Embryonic facial prominence (tissue), 1 donor: Measurements from ENCODE around the gene NSFL1C.
"Not testable (repeated sequence)": the region's sequence is repeated elsewhere in the genome, so short reads cannot be mapped to it uniquely, and the experiment has no call there.

ENCODE experiments used
- DNase-seq: peaks from one replicate; pipeline ENCODE4 v3.0.0-alpha.2; 2016; ENCODE audit errors: extremely low spot score

Gene NSFL1C

DNA sequence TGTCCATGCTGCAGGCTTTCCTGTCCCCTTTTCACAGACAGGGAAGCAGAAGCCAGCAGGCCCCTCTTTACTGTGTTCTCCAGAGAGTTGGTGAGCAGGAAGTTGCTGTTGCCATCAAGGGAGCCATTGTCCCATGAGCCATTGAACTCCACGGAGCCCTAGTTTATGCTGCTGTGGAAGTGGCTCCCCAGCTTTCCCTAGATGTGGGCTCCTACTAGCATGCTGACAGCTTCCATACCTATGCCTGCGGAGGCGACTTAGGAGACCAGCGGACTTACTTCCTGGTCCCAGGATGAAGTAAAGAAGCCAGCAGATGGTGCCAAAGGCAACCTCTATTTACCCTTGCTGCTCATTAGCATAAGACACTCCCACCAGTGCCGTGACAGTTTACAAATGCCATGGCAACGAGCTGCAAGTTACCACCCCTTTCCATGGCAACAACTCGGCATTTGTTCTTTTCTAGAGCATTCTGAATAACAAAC lies 43.0 kb downstream of the NSFL1C start:
- peak; percentile 8 for DNase-seq

DNA sequence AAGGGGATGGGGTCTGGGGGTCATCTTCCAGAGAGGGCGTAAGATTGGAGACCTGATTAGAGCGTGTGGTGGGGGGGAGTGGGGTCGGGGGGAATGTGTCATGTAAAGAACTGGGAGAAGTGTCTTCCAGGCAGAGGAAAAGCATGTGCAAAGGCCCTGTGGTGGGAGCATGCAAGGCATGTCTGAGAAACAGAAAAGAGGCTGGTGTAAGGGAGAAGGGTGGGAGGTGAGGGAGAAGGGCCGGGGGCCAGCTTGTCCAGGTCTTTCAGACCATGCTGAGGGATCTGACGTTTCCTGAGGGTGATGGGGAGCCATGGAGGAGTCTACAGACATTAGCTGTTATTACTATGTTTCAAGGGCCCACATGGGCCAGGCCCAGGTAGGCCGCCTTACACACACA lies 43.4 kb downstream of the NSFL1C start:
- no peak for DNase-seq

DNA sequence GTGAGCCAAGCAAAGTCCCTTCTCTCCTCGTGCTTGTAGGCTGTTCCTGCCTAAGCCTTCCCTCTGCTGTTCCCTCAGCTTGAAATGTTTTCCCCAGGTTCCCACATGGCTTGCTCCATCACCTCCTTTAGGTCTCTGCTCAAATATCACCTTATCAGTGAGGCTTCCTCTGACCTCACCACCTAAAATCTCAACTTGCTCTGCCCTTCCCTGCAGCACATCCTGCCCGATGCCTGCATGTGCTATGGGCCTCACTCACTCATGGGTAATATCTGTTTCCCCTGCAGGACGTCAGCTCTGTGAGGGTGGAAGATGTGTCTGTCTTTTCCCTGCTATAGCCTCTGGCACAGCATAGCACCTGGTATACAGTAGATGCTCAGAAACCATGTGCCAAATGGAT lies 43.9 kb downstream of the NSFL1C start:
- DNase-seq, result no peak

DNA sequence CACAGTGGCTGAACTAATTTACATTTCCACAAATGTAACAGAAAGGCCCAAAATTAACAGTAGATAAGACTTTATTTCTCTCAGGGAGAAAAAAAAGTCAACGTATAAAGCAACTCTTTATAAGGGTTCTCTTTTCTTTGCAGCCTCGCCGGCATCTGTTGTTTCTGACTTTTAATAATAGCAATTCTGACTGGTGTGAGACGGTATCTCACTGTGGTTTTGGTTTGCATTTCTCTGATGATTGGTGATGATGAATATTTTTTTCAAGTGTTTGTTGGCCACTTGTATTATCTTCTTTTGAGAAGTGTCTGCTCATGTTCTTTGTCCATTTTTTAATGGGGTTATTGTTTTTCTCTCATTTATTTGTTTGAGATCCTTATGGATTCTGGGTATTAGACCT lies 46.6 kb downstream of the NSFL1C start:
- DNase-seq, result no peak

DNA sequence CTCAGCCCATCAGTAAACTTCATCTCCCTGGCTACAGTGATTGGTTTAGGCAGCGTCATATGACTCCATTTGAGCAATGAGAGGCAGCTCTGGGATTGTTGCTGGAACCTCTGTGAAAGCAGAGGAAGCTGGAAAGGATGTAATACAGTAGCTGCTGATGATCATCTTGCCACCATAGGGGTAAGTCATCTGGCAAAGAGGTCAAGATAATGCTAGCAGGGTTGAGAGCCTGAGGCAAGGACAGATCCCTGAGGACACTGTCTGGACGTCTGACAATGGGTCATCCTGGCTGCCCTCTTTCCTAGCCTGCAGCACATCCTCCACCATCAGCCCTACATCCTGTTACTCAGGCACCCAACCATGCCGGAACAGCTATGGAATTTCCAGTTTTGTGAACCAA lies 48.3 kb downstream of the NSFL1C start:
- no peak for DNase-seq

DNA sequence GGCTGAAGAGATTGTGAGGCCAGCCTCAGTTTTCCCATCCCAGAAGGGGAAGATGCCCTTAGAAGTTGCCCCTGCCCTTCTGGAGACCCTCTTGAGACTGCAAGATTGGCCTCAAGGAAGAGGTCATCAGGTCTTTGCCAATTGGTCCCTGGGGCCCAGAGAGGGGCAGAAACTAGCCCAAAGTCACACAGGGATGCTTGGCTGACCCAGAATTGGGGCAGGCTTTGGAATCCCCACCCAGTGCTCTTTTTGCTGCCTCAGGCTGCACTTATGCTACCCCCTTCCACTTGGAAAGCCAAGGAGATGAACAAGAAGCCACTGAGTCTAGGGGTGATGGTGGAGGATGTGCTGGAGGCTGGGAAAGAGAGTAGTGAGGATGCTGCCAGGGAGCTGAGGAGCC lies 48.9 kb downstream of the NSFL1C start:
- no peak for DNase-seq

DNA sequence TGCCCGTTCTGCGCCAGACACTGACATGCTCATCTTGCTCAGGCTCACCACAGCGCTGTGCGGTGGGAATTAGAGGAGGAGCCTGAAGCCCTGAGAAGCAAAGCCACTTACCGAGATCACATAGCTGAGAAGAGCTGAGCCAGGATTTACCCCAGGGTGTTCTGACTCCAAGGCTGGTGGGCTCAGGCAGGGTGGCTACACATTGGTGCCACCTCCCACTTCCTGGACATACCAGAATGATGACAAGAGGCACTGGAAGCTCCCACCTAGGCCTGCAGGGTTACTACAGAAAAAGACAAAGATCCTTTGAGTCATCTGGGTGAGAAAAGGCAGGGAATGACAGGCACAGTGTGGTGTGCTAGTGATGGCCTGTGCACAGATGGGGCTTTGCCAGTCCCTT lies 49.4 kb downstream of the NSFL1C start:
- DNase-seq, result no peak

DNA sequence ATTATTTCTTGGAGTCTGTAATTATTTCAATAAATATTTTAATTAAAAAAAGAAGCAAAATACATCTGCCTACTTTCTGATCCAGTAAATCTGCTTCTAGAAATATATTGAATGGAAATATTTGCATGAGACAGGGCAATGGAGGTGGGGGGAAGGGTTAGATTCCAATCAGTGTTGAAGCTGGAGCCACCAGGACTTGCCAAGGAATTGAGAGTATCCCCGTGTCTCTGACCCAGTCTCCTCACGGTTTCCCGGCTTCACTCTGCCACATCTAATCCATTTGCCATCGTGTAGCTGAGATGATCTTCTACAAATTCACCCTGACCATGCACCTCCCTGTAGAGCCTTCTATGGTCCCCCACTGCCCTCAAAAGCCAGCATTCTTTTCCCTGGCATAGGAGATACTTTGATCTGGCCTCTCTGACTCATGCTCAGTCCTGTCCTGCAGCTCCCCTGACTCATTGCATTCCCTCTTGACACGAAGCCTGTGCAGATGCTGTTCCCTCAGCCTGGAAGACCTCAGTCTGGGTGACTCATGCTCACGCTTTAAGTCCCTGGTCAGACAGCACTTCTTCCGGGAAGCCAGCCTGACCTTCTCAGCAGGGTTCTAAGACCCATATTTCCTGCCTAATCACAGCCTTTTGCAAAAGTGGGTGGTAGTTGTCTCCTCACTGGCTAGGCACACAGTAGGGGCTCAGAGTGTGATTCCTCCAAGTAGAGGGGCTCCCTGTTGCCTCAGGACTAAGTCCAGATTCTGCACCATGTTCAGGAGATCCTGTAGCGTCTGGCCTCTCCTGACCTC lies 50.8 kb downstream of the NSFL1C start:
- no peak for DNase-seq

DNA sequence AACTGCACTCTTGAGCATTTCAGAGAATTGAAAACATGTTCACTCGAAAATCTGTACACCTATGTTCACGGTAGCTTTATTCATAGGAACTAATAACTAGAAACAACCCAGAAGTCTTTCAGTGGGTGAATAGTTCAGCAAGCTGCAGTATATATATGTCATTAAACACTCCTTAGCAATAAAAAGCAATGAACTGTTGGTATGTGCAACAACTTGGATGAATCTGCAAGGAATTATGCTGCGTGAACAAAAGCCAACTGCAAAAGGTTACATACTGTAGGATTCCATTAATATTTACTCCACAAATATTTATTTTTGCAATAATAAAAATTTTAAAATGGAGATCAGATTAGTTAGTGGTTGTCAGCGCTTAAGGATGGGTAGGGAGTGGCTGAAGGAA lies 51.7 kb downstream of the NSFL1C start:
- DNase-seq, result no peak

DNA sequence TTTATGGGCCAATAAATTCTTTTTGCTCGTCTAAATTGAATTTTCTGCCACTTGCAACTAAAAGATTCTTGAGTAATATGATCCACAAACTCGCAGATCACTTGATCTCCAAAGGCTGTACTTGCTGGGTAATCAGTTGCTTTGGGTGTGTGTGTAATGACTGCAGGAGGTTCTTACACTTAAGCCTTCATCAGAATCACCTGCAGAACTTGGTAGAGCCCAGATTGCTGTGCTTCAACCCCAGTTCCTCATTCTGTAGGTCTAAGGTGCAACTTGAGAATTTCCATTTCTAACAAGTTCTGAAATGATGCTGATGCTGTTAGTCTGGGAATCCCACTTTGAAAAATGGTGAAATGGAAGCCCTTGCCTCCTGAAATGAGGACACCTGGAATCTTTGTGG lies 60.8 kb downstream of the NSFL1C start:
- no peak for DNase-seq

DNA sequence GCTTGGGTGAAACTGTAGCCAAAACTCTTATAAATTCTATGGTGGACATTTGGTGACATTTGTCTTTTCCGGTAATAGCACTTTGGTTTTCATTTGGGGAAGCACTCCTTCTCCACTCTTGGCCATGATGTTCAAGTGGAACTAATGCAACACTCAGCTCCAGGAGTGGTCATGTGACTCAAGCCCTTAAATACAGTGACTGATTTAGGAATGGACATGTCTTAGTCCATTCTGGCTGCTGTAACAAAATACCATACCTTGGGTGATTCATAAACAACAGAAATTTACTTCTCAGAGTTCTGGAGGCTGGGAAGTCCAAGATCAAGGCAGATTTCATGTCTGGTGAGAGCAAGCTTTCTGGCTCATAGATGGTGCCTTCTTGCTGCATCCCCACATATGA lies 63.0 kb downstream of the NSFL1C start:
- DNase-seq, result no peak

DNA sequence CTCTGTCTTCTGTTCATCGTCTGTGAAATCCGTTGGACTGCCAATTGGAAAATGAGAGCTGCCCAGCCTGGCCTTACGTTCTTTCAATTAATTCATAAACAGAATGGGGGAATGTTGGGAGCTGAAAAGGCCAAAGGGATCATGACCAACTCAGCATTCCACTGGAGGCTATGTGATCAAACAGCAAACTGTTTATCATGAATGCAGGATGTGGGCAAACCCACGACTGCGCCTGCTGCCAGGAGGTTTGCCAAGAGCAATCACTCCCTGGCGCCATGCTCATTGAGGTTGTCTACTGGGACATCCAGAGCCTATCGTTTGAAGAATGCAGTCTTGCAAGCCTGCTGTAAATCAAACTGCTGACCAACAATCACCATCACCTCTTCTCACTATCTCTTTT lies 64.5 kb downstream of the NSFL1C start:
- DNase-seq, result no peak

DNA sequence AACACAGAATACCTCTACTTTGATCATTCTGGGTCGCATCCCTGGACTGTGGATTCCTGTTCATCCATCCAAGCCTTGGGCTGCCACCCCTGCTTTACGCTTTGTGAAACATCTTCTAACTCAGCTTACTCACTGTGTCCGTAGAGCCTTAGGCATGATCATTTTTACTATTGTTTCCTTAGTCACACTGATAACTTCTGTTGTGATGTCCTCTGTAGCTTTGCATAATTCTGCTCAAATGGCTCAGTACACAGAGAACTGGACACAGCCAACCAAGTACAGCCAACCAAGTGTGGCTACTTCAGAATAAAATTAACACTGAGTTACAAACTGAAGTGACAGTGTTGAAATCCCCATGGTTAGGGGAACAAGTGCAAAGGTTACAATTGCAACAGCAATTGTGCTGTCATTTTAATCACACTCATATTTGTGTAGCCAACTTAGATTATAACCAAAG lies 65.2 kb downstream of the NSFL1C start:
- DNase-seq, result no peak

DNA sequence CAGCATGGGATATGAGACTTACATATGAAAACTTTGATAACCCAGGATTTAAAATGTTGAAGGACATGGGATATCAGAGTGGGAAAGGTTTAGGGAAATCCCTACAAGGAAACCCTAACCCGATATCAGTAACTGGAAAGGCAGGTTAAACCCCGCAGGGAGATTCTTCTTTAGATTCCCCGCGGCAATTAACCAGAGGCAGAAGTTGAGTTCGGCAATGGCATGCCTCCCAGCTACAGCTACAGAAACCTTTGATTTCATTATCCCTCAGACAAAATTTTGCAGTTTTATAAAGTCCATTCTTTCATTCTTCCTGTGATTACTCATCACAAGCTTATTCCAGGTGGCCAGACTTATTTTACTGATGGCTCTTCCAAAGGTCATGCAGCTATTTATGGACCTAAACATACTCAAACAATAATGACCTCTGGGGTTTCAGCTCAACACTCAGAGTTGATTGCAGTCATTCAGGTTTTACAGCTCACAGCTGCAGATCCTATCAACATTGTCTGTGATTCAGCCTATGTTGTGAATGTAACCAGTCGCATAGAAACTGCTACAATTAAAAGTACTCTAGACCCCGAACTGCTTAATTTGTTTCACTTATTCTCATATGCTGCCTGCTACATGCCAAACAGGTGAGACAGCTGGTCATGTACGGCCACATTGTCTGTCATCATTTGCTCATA lies 66.8 kb downstream of the NSFL1C start:
- not testable (repeated sequence) for DNase-seq

DNA sequence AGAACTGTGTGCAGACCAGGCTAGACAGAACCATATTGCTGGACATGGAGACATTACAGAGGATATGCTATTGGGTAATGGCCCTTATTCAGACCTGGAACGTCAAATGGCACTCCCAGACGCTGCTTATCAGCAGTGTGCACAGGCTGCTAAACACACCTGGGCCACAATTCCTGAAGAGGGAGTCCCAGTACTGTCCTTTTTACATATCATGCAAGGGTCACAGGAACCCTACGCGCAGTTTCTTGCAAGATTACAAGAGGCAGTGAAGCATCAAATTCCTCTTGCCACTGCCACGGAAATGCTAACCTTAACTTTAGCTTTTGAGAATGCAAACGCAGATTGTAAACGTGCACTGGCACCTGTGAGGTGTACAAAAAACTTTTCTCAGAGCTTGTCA lies 68.5 kb downstream of the NSFL1C start:
- not testable (repeated sequence) for DNase-seq

DNA sequence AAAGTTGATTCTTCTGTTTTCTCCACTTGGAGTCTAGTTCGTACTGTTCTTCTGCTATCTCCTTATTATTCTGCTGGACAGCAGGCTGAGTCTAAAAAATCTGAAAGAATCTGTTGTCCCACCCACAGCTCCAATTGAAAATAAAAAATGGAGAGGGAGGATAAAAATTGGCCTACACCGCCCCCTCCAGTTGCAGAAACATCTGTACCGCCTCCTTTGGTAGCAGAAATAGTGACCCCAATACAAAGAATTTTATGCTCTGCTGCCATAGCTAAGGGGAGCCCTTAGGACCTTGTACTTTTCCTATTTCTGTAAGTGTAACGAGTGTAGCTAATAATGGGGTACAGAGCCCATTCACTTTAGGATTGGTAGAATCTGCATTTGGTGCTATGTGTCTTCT lies 68.9 kb downstream of the NSFL1C start:
- DNase-seq, result no peak

DNA sequence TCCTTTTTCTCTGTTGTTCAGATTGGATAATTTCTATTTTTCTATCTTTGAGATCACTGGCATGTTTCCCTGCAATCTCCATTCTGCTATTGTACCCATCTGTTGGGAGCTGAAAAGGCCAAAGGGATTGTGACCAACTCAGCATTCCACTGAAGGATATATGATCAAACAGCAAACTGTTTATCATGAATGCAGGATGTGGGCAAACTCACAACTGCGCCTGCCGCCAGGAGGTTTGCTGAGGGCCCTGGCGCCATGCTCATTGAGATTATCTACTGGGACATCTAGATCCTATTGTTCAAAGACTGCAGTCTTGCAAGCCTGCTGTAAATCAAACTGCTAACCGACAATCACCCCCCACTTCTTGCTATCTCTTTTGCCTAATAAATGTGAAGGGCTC lies 69.9 kb downstream of the NSFL1C start:
- DNase-seq, result no peak

DNA sequence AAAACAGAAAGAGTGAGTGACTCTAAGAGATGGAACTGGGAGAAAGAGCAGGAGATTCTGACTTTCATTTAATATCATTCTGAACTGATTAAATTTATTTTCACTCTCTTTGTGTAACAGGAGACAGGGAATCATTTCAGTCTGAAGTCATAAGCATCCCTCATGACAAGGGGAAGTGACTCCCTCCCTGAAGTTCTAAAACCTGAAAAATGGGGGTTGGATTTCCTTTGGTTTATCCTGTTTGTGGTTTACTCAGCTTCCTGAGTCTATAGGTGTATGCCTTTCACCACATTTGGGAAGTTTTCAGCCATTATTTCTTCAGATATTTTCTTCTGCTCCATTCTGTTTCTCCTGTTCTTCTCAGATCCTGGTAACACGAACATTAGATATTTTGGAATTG lies 70.4 kb downstream of the NSFL1C start:
- DNase-seq, result no peak

DNA sequence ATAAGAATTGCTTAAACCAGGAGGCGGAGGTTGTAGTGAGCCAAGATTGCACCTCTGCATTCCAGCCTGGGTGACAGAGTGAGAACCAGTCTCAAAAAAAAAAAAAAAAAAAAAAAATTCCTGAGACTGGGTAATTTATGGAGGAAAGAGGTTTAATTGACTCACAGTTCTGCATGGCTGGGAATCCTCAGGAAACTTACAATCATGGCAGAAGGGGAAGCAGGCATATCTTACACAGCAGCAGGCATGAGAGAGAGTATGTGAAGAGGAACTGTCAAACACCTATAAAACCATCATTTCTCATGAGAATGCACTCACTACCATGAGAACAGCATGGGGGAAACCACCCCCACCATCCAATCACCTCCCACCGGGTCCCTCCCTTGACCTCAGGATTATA lies 72.0 kb downstream of the NSFL1C start:
- DNase-seq, result no peak

DNA sequence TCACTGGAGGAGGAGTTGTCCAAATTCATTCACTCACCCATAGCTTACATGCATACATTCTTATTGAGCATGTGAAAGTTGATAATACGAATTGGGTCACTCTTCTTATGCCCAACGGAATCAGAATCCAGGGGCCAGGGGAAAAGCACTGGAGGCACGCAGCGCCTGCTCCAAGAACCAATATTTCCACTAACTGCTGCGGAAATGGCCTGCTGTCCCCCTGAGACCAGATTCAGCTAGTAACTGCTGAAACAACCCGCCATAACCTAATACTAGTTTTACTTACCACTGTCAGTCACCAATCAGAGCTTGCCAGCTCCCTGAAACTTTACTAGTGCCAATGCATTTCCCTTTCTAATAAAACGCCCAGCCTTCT lies 73.2 kb downstream of the NSFL1C start:
- no peak for DNase-seq

DNA sequence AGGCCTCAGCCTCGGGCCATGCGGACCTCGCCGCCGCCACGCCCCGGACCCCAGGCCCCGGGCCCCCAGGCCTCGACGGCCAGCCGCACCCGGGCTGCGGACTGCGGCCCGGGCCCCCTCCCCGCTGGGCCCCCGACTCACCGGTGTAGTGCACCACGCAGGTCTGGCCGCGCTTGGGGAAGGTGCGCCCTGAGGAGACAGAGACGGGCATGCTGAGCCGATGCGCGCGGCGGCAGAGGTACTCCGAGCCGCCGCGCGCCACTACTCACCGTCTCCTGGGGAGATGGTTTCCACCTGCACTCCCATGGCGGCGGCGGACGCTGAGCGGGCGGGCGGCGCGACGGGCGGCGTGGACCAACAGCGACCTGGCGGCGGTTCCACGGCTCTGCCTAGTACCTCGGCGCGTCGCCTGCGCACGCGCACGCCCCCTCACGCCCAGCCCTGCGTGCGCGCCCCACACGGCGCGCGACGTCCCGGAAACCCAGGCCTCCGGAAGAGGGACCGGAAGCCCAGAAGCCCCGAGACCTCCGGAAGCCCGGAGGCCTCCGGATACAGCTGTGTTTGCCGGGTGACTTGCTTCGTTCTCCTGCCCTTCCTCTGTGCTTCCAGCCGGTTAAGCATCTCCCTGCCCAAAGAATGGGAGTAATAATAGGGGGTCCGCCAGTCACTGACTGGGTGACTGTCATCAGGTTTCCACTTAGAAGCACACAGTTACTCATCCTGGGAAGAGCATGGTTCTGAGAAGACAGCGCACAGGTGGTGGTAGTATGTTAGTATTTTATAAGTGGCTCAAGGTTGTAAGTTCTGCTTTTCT lies 73.7 kb downstream of the NSFL1C start, which contains the start of gene FKBP1A:
TSS of gene FKBP1A (minus strand) at position 362 of the 814 bp plus-strand sequence. CDS start at position 306, 56 bp downstream.
- DNase-seq, result peak; percentile 80

DNA sequence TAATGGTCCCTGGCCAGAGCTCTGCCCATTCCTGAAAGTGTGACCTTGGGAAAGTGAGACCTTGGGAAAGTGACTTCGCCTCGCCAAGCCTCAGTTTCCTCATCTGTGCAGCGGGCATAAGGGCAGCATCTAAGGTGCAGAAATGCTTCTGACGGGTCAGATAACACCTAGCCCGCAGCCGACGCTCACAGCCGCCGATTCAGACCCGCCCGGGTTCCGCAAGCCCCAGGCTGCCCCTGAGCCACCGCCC lies 74.3 kb downstream of the NSFL1C start:
- DNase-seq, result no peak
